Transverse colon (tissue), 4 donors: ENCODE results near the gene NCK1. TPM values are rescaled to one million over a fixed set of nuclear protein-coding genes. Genes with fewer than 3 reads are reported as not detected.

Experiments used
- DNase-seq: peaks from one replicate; pipeline ENCODE4 v3.0.0-alpha.2; 2019
- H3K27ac ChIP-seq, 4 donors: fragments of 200-600 bp; sonication (generic); 2 replicates each; pipeline ENCODE4 v1.5.1; 2016 to 2018; ENCODE audit warnings: inconsistent platforms in 4 of 4
- H3K27me3 ChIP-seq: fragments of 200-600 bp; sonication (generic); 2 replicates; pipeline ENCODE4 v1.5.1; 2017; ENCODE audit warnings: inconsistent platforms
- H3K36me3 ChIP-seq, 4 donors: fragments of 200-600 bp; sonication (generic); 2 replicates each; pipeline ENCODE4 v1.5.1; 2017 to 2019; ENCODE audit warnings: inconsistent platforms in 4 of 4
- H3K4me1 ChIP-seq, 4 donors: fragments of 200-600 bp; sonication (generic); 2 replicates each; pipeline ENCODE4 v1.5.1; 2017 to 2020; ENCODE audit warnings: inconsistent platforms in 4 of 4
- H3K4me3 ChIP-seq, 4 donors: fragments of 200-600 bp; sonication (generic); 1 replicate in 1 of 4; 2 replicates in 3 of 4; pipeline versions ENCODE4 v1.5.1 to v1.6.1; 2017 to 2019; ENCODE audit warnings: inconsistent platforms in 4 of 4
- H3K9me3 ChIP-seq, 2 donors: fragments of 200-600 bp; sonication (generic); 2 replicates each; pipeline ENCODE4 v1.5.1; 2017 to 2019; ENCODE audit warnings: inconsistent platforms in 2 of 2
- CTCF ChIP-seq, 5 experiments: fragments of 200-600 bp in 3 of 5; fragments of 450-650 bp in 2 of 5; sonication (generic) in 3 of 5; IDR thresholded peaks; 1 replicate in 2 of 5; 2 replicates in 3 of 5; pipeline ENCODE4 v1.5.1; 2016 to 2017; ENCODE audit warnings: antibody characterized with exemption in 5 of 5, inconsistent platforms in 3 of 5, mild to moderate bottlenecking in 2 of 5, moderate library complexity in 1 of 5
- EP300 ChIP-seq: sonication (generic); formaldehyde crosslinking; IDR thresholded peaks from one replicate; pipeline ENCODE4 v1.6.1; 2017; ENCODE audit warnings: antibody characterized with exemption, low read depth
- POLR2A ChIP-seq: fragments of 450-650 bp; IDR thresholded peaks from one replicate; pipeline ENCODE4 v1.6.1; 2016; ENCODE audit warnings: antibody characterized with exemption, mild to moderate bottlenecking, moderate library complexity
- POLR2AphosphoS5 ChIP-seq, 3 donors: sonication (generic); formaldehyde crosslinking; IDR thresholded peaks; one replicate each; pipeline ENCODE4 v1.6.1; 2016; ENCODE audit warnings: antibody characterized with exemption in 3 of 3
- WGBS, 2 donors: methylation state at CpG; one replicate each; pipeline ENCODE4 v1.1.5; 2018; ENCODE audit warnings: low coverage in 1 of 2; 5-methylcytosine and 5-hydroxymethylcytosine counted together
- in situ Hi-C, 4 donors: fragments of 200-750 bp; cut with MboI; loops; one replicate each; pipeline versions ENCODE4 v1.15.0 to v1.15.1; 2017; ENCODE audit warnings: low sequenced_read_pairs in 3 of 4, low pct_ligation_motif_present in 1 of 4, low pct_unique_long_range_greater_than_20kb in 1 of 4
- intact Hi-C: fragments of 100-400 bp; cut with DNase I; formaldehyde crosslinking; loops from one replicate; pipeline ENCODE4 v1.15.1; 2023; ENCODE audit warnings: low total_unique reads
- total RNA-seq, 4 donors: library from RNA; depleted of rRNA; stranded (reverse); fragments of >200 nt; gene quantifications; one replicate each; pipeline ENCODE4 v1.1.0, GENCODE V29; 2016

NCK1 gene
- total RNA-seq, 4 donors from 2014 or later, result 0.80 to 71.4 (median 45.2) TPM

- intact Hi-C loops (no loop called here), in situ Hi-C loops (loop anchor here in 1 of 4 donors (25.0 kb wide), 1 partner anchor 133 kb away; the partner anchor contains the start of gene NCK1)
- Histone ChIP-seq H3K4me1 (peaks cover 12 to 24% (median 18%) of the 10 kb centered on the region in 4 donors), H3K27me3 (no peaks in the 10 kb centered on the region), H3K27ac (peak overlapping the region; percentile 82 to 88 (median 85)), H3K9me3 (no peaks in the 10 kb centered on the region), H3K36me3 (no peaks in the 10 kb centered on the region), H3K4me3 (no peak overlapping the region)
- no peak for DNase-seq
- 88% methylated on average over 1 of the region's 1 CpG; no CpG with 5 or more reads in 1 of the 2 donors for WGBS, 2 donors
- no peak for TF ChIP-seq CTCF (IDR thresholded peaks at IDR 0.05)
- TF ChIP-seq POLR2A, result no peak
- TF ChIP-seq POLR2AphosphoS5 (IDR thresholded peaks at IDR 0.05), result no peak
- TF ChIP-seq EP300, result no peak
Observed at GRCh38 chr3:136995652-136996051, 133.6 kb downstream of the NCK1 start.

Other genes starting within 250 kb of the NCK1 start
- 10 to 100 TPM; 14.5 to 57.2 (median 42.2) TPM for gene STAG1, start 109.8 kb upstream of the NCK1 start, total RNA-seq
- 10 to 100 TPM in 1 of 4 donors, 1 to 10 TPM in 1, under 1 TPM in 1, not detected in 1; 0.68 to 23.3 (median 2.1) TPM for gene SLC35G2, start 43.1 kb upstream of the NCK1 start, total RNA-seq
- 1 to 10 TPM in 2 of 4 donors, under 1 TPM in 1, not detected in 1; 0.27 to 1.8 (median 1.7) TPM for gene IL20RB, start 95.8 kb downstream of the NCK1 start, total RNA-seq